CD4-positive, alpha-beta T cell (primary cell): ENCODE results near the gene MEGF11. TPM values are rescaled to one million over a fixed set of nuclear protein-coding genes. Genes with fewer than 3 reads are reported as not detected.

ENCODE experiments used
- ATAC-seq: fragments of 200-7000 bp; cut with Tn5 transposase; one replicate; pipeline ENCODE4 v1.10.0; 2022; ENCODE audit warnings: mild to moderate bottlenecking; ENCODE audit not compliant: poor library complexity
- CTCF ChIA-PET: fragments of 350-600 bp; sonication (Branson Sonifier 250); formaldehyde crosslinking; loops from one replicate; lab custom pipeline; 2021; ENCODE audit warnings: antibody characterized with exemption, inconsistent platforms; lab: Charles Lee
- POLR2A ChIA-PET: fragments of 350-600 bp; sonication (Branson Sonifier 250); formaldehyde crosslinking; loops from one replicate; lab custom pipeline; 2021; ENCODE audit warnings: antibody characterized with exemption, inconsistent platforms; lab: Charles Lee
- DNase-seq, 14 experiments: peaks; one replicate each; pipeline ENCODE4 v3.0.0-alpha.2; 2013 to 2020; ENCODE audit warnings: mixed read lengths in 2 of 14
- H3K27ac ChIP-seq, 2 donors: one replicate each; pipeline versions ENCODE4 v1.5.1 to v1.7.0; 2013; ENCODE audit warnings: low read length in 2 of 2, low read depth in 1 of 2, mild to moderate bottlenecking in 1 of 2
- H3K27me3 ChIP-seq, 2 experiments: 1 replicate in 1 of 2; 2 replicates in 1 of 2; pipeline versions ENCODE4 v1.6.1 to v1.7.0; 2013; ENCODE audit warnings: low read length in 2 of 2, control low read depth in 1 of 2, mild to moderate bottlenecking in 1 of 2, moderate library complexity in 1 of 2; ENCODE audit not compliant: insufficient read depth in 2 of 2, control insufficient read depth in 1 of 2
- H3K36me3 ChIP-seq: one replicate; pipeline ENCODE4 v1.6.1; 2013; ENCODE audit warnings: low read length, control low read depth; ENCODE audit not compliant: insufficient read depth
- H3K4me1 ChIP-seq: one replicate; pipeline ENCODE4 v1.6.1; 2013; ENCODE audit warnings: low read length, control low read depth; ENCODE audit not compliant: insufficient read depth
- H3K4me3 ChIP-seq: one replicate; pipeline ENCODE4 v1.5.1; 2013; ENCODE audit warnings: mild to moderate bottlenecking, low read length, moderate library complexity
- H3K9me3 ChIP-seq, 2 experiments: 1 replicate in 1 of 2; 2 replicates in 1 of 2; pipeline versions ENCODE4 v1.6.1 to v1.7.0; 2013; ENCODE audit warnings: low read length in 2 of 2, mild to moderate bottlenecking in 2 of 2, control low read depth in 1 of 2, moderate library complexity in 1 of 2; ENCODE audit not compliant: control insufficient read depth in 1 of 2, insufficient read depth in 1 of 2
- H3K27ac Mint-ChIP-seq: one replicate; pipeline ENCODE4 v1.8.0; 2020; ENCODE audit warnings: mixed read lengths
- H3K27me3 Mint-ChIP-seq: one replicate; pipeline ENCODE4 v1.8.0; 2021; ENCODE audit warnings: mixed read lengths
- H3K36me3 Mint-ChIP-seq: one replicate; pipeline ENCODE4 v1.8.0; 2021; ENCODE audit warnings: low read depth, mixed read lengths
- H3K4me1 Mint-ChIP-seq: one replicate; pipeline ENCODE4 v1.8.0; 2021; ENCODE audit warnings: low read depth, mixed read lengths
- H3K4me3 Mint-ChIP-seq: one replicate; pipeline ENCODE4 v1.8.0; 2020; ENCODE audit warnings: mild to moderate bottlenecking, mixed read lengths
- H3K9me3 Mint-ChIP-seq: one replicate; pipeline ENCODE4 v1.8.0; 2020; ENCODE audit warnings: mixed read lengths
- CTCF ChIP-seq: fragments of 200-600 bp; IDR thresholded peaks from one replicate; pipeline ENCODE4 v1.8.0; 2022; ENCODE audit warnings: antibody characterized with exemption, mild to moderate bottlenecking
- intact Hi-C, 2 experiments: fragments of 100-400 bp; cut with DNase I in 1 of 2; cut with micrococcal nuclease in 1 of 2; formaldehyde crosslinking; loops; one replicate each; pipeline versions ENCODE4 v1.15.1 to v1.9.0; 2023 to 2025; cut with DNase I, micrococcal nuclease
- total RNA-seq, 174 experiments: library from RNA in 2 of 174; stranded (reverse) in 2 of 174; gene quantifications; one replicate each; pipeline ENCODE4 v1.2.3 and lab custom pipeline; 2021 to 2026

The MEGF11 gene
- total RNA-seq, 2 experiments from 2014 or later = not detected

DNA sequence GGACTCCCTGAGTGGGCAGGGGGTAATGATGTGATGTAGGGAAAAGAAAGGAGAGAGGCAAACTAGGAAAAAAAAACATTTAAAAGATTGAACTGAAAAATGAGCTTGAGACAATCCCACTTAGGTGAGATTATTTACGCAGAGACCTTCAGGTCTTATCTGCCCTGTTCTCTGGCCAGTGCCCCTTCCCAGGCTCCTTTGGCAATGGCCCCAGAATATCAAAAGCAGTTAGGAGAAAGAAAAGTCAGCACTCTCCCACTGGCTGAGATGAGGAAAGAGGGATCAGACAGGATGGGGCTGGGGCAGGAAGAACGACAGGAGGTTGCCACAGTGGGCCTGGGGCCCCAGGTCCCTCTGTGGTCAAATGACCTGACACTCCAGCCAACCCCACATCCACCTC, 105.4 kb downstream of the MEGF11 start:
- Histone ChIP-seq H3K4me3 (no peak overlapping the region), H3K9me3 (no peaks in the 10 kb centered on the region), H3K27me3 (no peaks in the 10 kb centered on the region), H3K36me3 (no peaks in the 10 kb centered on the region), H3K27ac (no peak overlapping the region), H3K4me1 (no peaks in the 10 kb centered on the region)
- H3K27ac Mint-ChIP-seq = no peak overlapping the region
- CTCF ChIA-PET = no interaction called here
- peaks cover 23% of the 10 kb centered on the region for H3K27me3 Mint-ChIP-seq
- no peak overlapping the region for H3K4me3 Mint-ChIP-seq
- ATAC-seq (no peak), DNase-seq (no peak)
- POLR2A ChIA-PET = no interaction called here
- H3K9me3 Mint-ChIP-seq = no peaks in the 10 kb centered on the region
- H3K4me1 Mint-ChIP-seq = no peaks in the 10 kb centered on the region
- intact Hi-C loops = no loop called here
- H3K36me3 Mint-ChIP-seq = no peaks in the 10 kb centered on the region
- no peak for TF ChIP-seq CTCF

GRCh38 chr15:66147440-66147839, 106.1 kb downstream of the MEGF11 start:
- no peaks in the 10 kb centered on the region for H3K9me3 ChIP-seq
- intact Hi-C loops = no loop called here
- Mint-ChIP-seq H3K4me3 (no peak overlapping the region), H3K36me3 (no peaks in the 10 kb centered on the region), H3K27me3 (peaks cover 19% of the 10 kb centered on the region), H3K9me3 (no peaks in the 10 kb centered on the region), H3K27ac (no peak overlapping the region), H3K4me1 (no peaks in the 10 kb centered on the region)
- TF ChIP-seq CTCF = no peak
- ATAC-seq = no peak
- POLR2A ChIA-PET = no interaction called here
- no peaks in the 10 kb centered on the region for H3K36me3 ChIP-seq
- no peak for DNase-seq
- H3K27ac ChIP-seq = no peak overlapping the region
- H3K4me1 ChIP-seq = no peaks in the 10 kb centered on the region
- no peaks in the 10 kb centered on the region for H3K27me3 ChIP-seq
- H3K4me3 ChIP-seq = no peak overlapping the region
- CTCF ChIA-PET = no interaction called here

DNA sequence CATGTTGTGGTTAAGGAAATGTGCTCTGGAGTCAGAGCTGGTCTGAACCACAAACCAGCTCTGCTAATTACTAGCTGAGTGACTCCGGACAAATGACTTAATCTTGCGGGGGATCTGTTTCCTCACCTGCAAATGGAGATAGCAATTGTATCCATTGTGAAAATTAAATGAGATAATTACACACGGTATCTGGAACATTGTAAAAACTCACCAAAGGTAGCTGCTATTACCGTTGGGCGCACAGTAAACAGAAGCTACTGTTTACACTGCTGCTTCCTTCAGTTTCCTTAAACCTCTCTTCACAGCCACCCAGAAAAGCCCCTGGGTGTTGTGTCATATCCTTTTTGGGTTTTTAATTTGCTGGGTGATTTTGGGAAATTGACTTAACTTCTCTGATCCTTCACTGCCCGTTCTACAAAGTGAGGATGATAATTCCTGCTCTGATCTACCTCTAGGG, 107.8 kb downstream of the MEGF11 start:
- H3K4me3 Mint-ChIP-seq = no peak overlapping the region
- Histone ChIP-seq H3K9me3 (no peaks in the 10 kb centered on the region), H3K4me1 (no peaks in the 10 kb centered on the region), H3K27ac (no peak overlapping the region), H3K4me3 (no peak overlapping the region), H3K27me3 (no peaks in the 10 kb centered on the region), H3K36me3 (no peaks in the 10 kb centered on the region)
- DNase-seq (no peak), ATAC-seq (no peak)
- no peaks in the 10 kb centered on the region for H3K36me3 Mint-ChIP-seq
- intact Hi-C loops = no loop called here
- H3K27me3 Mint-ChIP-seq = peaks cover 6% of the 10 kb centered on the region
- no peak for TF ChIP-seq CTCF
- no peaks in the 10 kb centered on the region for H3K9me3 Mint-ChIP-seq
- CTCF ChIA-PET = no interaction called here
- H3K27ac Mint-ChIP-seq = no peak overlapping the region
- POLR2A ChIA-PET = no interaction called here
- H3K4me1 Mint-ChIP-seq = no peaks in the 10 kb centered on the region
